Natural killer cell treated with Interleukin-12 subunit alpha and Interleukin-12 subunit beta and Interleukin-15 and Interleukin-18, amount 100 ng/mL, for 72 hours (primary cell): Measurements from ENCODE around the gene GPX2. TPM values are rescaled to one million over a fixed set of nuclear protein-coding genes. Genes with fewer than 3 reads are reported as not detected.

ENCODE experiments used
- ATAC-seq, 2 donors: fragments of 150-1000 bp; cut with Tn5 transposase in 1 of 2; sonication (Bioruptor Pico), chemical (Tn5 transposase) in 1 of 2; 2 replicates each; pipeline ENCODE4 v1.10.0; 2021
- DNase-seq: peaks from one replicate; pipeline ENCODE4 v3.0.0; 2022; ENCODE audit warnings: low spot score
- H3K27ac Mint-ChIP-seq, 2 donors: 1 replicate in 1 of 2; 2 replicates in 1 of 2; pipeline ENCODE4 v1.8.0; 2022; ENCODE audit warnings: mixed read lengths in 2 of 2, mild to moderate bottlenecking in 1 of 2, moderate library complexity in 1 of 2
- H3K27me3 Mint-ChIP-seq, 2 donors: 1 replicate in 1 of 2; 2 replicates in 1 of 2; pipeline ENCODE4 v1.8.0; 2022; ENCODE audit warnings: mixed read lengths in 2 of 2
- H3K36me3 Mint-ChIP-seq: one replicate; pipeline ENCODE4 v1.8.0; 2022; ENCODE audit warnings: mixed read lengths
- H3K4me1 Mint-ChIP-seq, 2 donors: 1 replicate in 1 of 2; 2 replicates in 1 of 2; pipeline ENCODE4 v1.8.0; 2022; ENCODE audit warnings: low read depth in 2 of 2, mixed read lengths in 2 of 2, mild to moderate bottlenecking in 1 of 2
- H3K4me3 Mint-ChIP-seq: one replicate; pipeline ENCODE4 v1.8.0; 2022; ENCODE audit warnings: mixed read lengths
- H3K9me3 Mint-ChIP-seq: 2 replicates; pipeline ENCODE4 v1.8.0; 2022; ENCODE audit warnings: mixed read lengths
- total RNA-seq, 2 donors: library from RNA; stranded (reverse); gene quantifications; one replicate each; pipeline ENCODE4 v1.2.3, GENCODE V29; 2022

GPX2 gene
- total RNA-seq, 2 donors from 2014 or later: not detected

DNA sequence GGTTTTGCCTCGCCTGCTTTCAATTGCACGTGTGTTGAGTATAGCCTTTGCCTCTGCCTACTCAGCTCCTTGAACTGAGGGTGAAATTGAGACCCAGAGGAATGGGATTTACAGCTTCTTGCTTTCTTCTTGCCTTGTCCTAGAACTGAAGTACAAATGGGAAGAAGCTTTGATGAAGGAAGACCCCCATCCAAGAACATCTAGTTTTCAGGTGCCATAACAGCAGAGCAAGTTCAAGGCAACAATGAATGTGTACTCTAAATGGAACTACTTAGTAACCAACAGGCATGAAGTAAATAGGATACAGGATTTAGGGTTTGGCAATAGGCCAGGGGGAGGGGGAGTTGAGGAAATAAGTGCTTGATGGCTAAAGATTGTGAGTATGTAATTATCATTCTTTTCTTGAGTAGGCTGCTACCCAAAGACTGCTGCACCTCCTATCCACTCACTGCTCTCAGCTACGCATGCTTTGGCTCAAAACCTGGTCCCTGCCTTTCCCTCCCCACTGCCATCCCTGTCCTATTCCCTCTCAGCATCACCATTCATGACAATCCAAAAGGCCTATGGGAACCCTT is 2.1 kb downstream of the GPX2 start:
- DNase-seq: no peak
- Mint-ChIP-seq H3K4me3 (no peak overlapping the region), H3K27me3 (no peaks in the 10 kb centered on the region), H3K36me3 (no peaks in the 10 kb centered on the region), H3K4me1 (peaks cover 25 to 31% of the 10 kb centered on the region in 2 donors), H3K27ac (peak overlapping the region in 1 of 2 donors; percentile 28), H3K9me3 (no peaks in the 10 kb centered on the region)
- ATAC-seq: no peak

DNA sequence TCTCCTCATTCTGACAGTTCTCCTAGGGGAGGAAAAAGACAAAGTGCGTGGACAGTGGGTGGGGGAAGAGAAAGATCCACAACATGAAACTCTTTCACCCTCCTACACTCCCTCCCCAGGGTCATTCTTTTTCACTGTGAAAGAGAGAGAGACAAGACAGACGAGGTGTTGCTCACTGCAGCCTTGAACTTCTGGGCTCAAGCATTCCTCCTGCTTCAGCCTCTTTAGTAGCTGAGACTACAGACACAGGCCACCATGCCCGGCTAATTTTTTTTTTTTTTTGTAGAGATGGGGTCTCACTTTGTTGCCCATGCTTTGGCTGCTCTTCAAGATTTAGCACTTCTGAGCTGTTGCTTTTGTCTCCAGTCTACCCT is 2.7 kb downstream of the GPX2 start:
- no peak for ATAC-seq
- H3K27me3 Mint-ChIP-seq: no peaks in the 10 kb centered on the region
- no peaks in the 10 kb centered on the region for H3K9me3 Mint-ChIP-seq
- H3K4me3 Mint-ChIP-seq: no peak overlapping the region
- H3K36me3 Mint-ChIP-seq: no peaks in the 10 kb centered on the region
- H3K4me1 Mint-ChIP-seq: peaks cover 30 to 37% of the 10 kb centered on the region in 2 donors
- DNase-seq: no peak
- peak overlapping the region in 1 of 2 donors; percentile 41 for H3K27ac Mint-ChIP-seq

DNA sequence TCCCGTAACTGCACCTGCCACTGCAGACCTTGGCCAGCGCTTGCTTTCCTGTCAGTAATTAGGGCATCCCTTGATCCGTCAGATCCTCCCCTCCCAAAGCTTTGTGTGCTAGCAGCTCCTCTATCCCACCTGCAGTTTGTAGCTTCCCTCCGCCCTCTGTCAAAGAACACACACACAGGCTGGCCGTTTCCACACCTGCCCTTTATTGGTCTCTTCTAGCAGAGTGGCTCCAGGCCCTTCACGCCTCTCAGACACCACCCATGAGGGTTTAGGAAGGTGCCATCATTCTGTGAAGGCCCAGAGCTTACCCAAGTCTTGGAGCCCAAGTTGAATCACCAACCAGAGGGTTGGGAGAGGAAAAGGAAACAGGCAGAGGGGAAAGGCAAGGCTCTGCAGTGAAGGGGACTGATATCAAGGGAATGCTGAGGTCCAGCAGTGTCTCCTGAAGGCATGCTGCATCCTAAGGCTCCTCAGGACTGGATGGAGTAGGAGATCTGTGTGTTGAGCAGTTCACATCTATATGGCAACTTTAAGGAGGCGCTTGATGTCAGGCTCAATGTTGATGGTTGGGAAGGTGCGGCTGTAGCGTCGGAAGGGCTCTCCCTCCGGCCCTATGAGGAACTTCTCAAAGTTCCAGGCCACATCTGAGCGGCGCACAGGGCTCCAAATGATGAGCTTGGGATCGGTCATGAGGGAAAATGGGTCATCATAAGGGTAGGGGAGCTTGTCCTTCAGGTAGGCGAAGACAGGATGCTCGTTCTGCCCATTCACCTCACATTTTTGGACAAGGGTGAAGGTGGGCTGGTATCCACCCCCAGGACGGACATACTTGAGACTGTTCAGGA is 3.4 kb downstream of the GPX2 start:
- Mint-ChIP-seq H3K36me3 (peaks cover 3% of the 10 kb centered on the region), H3K9me3 (no peaks in the 10 kb centered on the region), H3K27ac (peak overlapping the region in 1 of 2 donors; percentile 41), H3K4me1 (peaks cover 36 to 37% of the 10 kb centered on the region in 2 donors), H3K4me3 (no peak overlapping the region), H3K27me3 (no peaks in the 10 kb centered on the region)
- ATAC-seq (no peak), DNase-seq (no peak)

DNA sequence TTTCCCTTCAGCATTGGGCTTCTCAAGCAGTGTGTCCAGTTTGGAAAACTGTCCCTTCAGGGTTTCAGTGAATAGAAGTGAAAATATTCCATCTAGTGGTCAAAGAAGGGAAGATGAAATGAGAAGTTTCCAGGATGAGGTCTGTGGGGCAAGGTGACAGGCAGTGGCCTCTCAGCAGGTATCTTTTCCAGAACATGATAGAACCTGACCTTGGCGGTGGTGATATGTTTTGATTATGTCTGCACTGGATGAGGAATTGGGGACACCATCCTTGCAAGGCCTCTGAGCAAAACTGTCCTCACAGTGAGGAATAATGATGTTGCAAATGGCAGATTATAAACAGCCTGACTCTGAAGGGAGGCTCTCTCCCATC is 4.7 kb downstream of the GPX2 start:
- H3K36me3 Mint-ChIP-seq: peaks cover 4% of the 10 kb centered on the region
- no peak for ATAC-seq
- H3K27ac Mint-ChIP-seq: peak overlapping the region in 1 of 2 donors; percentile 49
- H3K4me3 Mint-ChIP-seq: no peak overlapping the region
- H3K4me1 Mint-ChIP-seq: peaks cover 25 to 26% of the 10 kb centered on the region in 2 donors
- no peaks in the 10 kb centered on the region for H3K9me3 Mint-ChIP-seq
- H3K27me3 Mint-ChIP-seq: no peaks in the 10 kb centered on the region
- DNase-seq: no peak

DNA sequence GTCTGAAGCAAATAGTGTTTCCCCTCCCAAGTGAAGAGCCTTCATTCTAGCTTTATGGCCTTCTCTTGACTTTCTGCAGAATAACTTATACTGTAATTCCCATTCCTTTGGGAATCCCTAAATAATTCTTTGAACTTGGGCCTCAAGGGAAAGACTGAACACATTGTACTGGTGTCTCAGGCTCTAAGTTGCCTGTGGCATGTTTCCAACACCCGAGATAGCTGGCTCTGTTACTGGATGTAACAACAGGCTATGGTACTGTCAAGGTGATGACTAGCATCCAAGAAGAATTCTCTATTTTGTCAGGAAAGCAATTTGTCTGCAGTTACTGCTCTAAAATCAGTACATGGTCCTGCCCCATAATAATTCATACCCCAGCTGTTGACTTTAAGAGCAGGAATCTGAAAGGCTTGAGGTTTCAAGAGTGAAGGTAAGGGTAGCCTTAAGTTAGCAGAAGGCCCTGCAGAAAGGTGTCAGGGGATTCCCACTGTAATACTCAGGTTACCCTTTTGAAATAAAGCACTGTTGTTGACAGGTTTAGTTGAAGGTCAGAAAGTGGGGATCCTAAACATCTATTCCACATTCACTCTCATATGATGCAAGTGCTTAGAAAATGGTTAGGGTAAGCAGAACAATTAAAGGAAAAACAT is 5.2 kb downstream of the GPX2 start:
- Mint-ChIP-seq H3K27me3 (no peaks in the 10 kb centered on the region), H3K36me3 (peaks cover 4% of the 10 kb centered on the region), H3K9me3 (no peaks in the 10 kb centered on the region), H3K4me1 (peaks cover 24% of the 10 kb centered on the region in 2 donors), H3K4me3 (no peak overlapping the region), H3K27ac (peak overlapping the region; percentile 66 to 95)
- ATAC-seq (no peak), DNase-seq (no peak)

DNA sequence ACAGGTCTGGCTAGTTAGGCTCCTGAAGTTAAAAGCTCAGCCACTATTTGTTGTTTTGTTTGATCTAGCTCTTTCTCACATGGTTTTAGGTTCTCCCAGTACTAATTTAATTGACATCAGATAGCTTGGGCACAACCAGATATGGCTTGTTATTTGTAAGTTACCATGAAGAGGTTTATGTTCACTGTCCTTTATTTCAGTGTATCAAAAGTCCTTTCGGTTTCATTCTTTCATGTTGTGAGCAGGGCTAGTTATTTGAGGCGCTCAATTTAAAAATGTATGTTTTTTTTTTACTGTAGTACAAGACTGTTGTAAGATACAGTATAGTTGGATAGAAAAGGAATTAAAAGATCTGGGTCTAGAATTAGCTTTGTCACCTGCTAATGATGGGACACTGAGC is 7.0 kb downstream of the GPX2 start:
- Mint-ChIP-seq H3K27me3 (no peaks in the 10 kb centered on the region), H3K36me3 (peaks cover 4% of the 10 kb centered on the region), H3K4me3 (peak overlapping the region; percentile 75), H3K4me1 (peaks cover 24% of the 10 kb centered on the region in 2 donors), H3K9me3 (no peaks in the 10 kb centered on the region), H3K27ac (peak overlapping the region; percentile 66 to 95)
- ATAC-seq (peak; percentile 46 to 70), DNase-seq (no peak)

DNA sequence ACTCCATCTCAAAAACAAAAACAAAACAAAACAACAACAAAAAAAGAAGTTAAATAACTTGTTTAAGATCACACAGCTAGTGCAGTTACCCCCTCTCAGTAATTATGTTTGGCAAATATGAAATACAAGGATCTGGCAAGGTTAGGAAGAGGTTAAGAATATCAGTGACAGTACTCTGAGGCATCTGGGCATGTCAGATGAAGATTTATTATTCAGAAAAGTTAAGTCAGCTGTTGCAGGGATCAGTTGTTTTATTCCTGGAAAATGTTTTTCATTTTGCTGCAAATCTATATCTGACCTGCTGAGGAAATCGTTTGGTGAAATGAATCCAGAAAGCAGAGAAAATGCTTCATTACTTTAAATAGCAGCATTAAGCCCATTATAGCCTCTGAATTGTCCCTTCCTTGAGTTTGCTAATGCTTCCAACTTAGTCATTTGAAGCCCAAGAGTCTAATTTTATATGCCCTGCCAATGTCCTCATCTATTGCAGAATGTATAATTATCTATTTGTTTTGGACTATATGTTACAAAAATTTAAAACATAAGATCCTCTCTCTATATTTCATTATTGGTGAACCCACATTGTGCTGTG is 8.1 kb downstream of the GPX2 start:
- peaks cover 24 to 26% of the 10 kb centered on the region in 2 donors for H3K4me1 Mint-ChIP-seq
- H3K4me3 Mint-ChIP-seq: peak overlapping the region; percentile 34
- H3K27me3 Mint-ChIP-seq: no peaks in the 10 kb centered on the region
- no peaks in the 10 kb centered on the region for H3K9me3 Mint-ChIP-seq
- H3K36me3 Mint-ChIP-seq: peaks cover 4% of the 10 kb centered on the region
- H3K27ac Mint-ChIP-seq: peak overlapping the region; percentile 66 to 95
- ATAC-seq: no peak
- no peak for DNase-seq

DNA sequence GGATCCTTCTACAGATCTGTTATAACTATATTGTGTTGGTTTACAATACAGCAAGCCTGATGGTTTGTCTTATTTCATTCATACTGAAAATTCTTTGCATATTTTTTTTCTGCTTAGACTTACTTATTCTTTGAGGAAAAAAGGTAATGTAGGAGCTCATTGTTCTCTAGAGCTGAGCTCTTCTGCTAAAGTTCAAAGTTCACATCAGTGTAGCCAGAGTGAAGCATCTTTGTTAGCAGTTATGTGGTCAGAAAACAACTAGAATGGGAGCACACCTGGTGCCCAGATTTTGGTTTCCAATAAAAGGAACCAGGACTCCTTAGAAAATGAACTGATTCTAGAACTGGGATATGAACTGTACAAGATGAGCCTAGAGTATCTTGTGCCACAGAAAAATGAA is 10.3 kb downstream of the GPX2 start:
- Mint-ChIP-seq H3K9me3 (no peaks in the 10 kb centered on the region), H3K4me3 (no peak overlapping the region), H3K36me3 (peaks cover 4% of the 10 kb centered on the region), H3K27me3 (no peaks in the 10 kb centered on the region), H3K27ac (no peak overlapping the region), H3K4me1 (peaks cover 15 to 20% of the 10 kb centered on the region in 2 donors)
- no peak for ATAC-seq
- DNase-seq: no peak

DNA sequence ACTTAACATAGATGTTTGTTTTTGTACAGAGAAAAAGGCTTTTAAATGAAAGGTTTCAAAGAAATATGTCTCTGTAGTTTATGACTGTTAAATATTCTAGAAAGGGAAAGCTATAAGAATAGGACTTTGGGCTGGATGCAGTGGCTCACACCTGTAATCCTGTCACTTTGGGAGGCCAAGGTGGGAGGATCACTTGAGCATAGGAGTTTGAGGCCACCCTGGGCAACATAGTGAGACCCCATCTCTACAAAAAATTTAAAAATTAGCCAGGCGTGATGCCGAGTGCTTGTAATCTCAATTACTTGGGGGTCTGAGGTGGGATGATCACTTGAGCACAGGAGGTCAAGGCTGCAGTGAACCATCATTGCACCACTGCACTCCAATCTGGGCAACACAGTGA is 11.4 kb downstream of the GPX2 start:
- Mint-ChIP-seq H3K4me1 (peaks cover 20 to 24% of the 10 kb centered on the region in 2 donors), H3K4me3 (no peak overlapping the region), H3K27ac (no peak overlapping the region), H3K9me3 (no peaks in the 10 kb centered on the region), H3K27me3 (no peaks in the 10 kb centered on the region), H3K36me3 (peaks cover 8% of the 10 kb centered on the region)
- ATAC-seq: no peak
- no peak for DNase-seq

DNA sequence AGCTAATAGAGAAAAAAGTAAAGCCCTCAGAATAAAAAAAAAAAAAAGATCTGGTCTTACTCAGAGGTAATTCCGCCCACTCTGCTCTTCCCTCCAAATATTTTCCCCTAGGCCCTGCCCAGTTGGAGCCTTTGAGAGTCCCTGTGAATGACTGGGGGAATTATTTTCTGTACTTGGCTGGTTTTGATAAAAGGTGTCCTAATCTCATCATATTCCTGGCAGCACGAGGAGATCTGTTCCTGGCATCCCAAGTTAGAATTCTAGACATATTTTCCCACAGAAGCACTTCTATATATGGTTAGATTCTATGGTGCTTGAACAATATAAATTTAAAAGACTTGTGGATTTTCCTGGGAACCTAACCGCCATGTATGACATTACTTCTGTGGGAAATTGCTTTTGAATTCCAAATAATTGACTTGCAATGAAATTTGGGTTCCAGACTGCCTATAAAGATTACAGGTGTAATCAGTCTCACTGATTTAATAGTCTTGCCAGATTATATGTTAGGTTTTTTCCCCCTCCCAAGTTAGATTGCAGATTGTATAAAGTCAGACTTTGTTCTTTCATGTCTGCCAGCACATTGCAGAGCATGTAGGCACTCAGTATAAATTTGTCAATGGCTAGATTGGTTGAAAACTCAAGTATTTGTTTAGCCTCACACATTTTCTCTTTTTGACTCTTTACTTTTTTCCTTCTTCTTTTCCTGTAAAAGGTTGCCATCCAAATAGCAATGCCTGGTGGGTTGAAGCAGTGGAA is 12.3 kb downstream of the GPX2 start:
- no peaks in the 10 kb centered on the region for H3K27me3 Mint-ChIP-seq
- H3K4me3 Mint-ChIP-seq: no peak overlapping the region
- no peak overlapping the region for H3K27ac Mint-ChIP-seq
- ATAC-seq: no peak
- no peak for DNase-seq
- H3K4me1 Mint-ChIP-seq: peaks cover 16 to 18% of the 10 kb centered on the region in 2 donors
- no peaks in the 10 kb centered on the region for H3K9me3 Mint-ChIP-seq
- peaks cover 8% of the 10 kb centered on the region for H3K36me3 Mint-ChIP-seq

DNA sequence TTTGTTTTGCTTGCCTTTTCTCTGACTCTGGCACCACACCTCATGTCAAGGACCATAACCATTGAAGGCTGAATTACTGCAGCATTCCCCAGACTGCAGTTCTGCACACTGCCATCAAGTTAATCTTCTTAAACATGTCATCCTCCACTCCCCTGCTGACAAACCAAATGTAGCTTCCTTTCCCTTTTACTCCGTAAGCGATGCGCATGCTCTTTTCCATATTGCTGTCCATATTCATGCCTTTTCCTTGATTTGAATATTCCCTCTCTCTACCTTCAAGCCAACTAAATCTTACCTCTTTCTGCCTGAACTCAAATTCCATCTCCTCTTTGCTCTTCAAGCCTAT is 13.6 kb downstream of the GPX2 start:
- H3K27ac Mint-ChIP-seq: no peak overlapping the region
- peaks cover 6 to 8% of the 10 kb centered on the region in 2 donors for H3K4me1 Mint-ChIP-seq
- peaks cover 10% of the 10 kb centered on the region for H3K36me3 Mint-ChIP-seq
- no peaks in the 10 kb centered on the region for H3K27me3 Mint-ChIP-seq
- no peak for DNase-seq
- no peak for ATAC-seq
- H3K4me3 Mint-ChIP-seq: no peak overlapping the region
- H3K9me3 Mint-ChIP-seq: no peaks in the 10 kb centered on the region

DNA sequence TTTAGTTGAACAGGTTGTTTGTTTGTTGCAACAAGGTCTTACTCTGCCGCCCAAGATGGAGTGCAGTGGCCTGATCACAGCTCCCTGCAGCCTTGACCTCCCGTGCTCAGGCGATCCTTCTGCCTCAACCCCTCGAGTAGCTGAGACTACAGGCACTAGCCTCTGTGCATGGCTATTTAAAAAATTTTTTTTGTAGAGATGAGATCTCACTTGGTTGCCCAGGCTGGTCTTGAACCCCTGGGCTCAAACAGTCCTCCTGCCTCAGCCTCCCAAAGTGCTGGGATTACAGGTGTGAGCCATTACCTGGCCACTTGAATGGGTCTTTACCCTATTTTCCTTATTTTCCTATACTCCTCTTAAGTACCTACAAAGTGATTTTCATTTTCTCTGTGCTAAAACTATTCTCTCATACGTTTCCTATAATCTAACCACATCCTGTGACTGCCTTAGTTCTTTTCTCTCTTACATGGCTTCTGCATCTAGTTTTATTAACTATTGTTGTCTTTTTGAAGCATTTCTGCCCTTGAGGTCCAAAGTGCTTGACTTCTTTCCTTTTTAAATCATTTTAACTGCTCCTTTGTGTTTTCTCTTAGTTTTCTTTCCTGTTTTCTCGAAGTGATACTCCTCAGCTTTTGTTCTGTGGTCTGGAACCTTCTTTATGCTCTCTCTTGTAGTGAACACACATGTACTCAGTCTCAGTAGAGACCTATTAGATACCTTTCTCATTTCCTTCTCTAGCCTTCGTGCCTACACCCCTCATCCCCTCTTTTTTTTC is 14.1 kb downstream of the GPX2 start:
- ATAC-seq (peak; percentile 65 to 68), DNase-seq (no peak)
- Mint-ChIP-seq H3K27ac (no peak overlapping the region), H3K27me3 (no peaks in the 10 kb centered on the region), H3K9me3 (no peaks in the 10 kb centered on the region), H3K36me3 (peaks cover 10% of the 10 kb centered on the region), H3K4me1 (peaks cover 6 to 8% of the 10 kb centered on the region in 2 donors), H3K4me3 (no peak overlapping the region)

DNA sequence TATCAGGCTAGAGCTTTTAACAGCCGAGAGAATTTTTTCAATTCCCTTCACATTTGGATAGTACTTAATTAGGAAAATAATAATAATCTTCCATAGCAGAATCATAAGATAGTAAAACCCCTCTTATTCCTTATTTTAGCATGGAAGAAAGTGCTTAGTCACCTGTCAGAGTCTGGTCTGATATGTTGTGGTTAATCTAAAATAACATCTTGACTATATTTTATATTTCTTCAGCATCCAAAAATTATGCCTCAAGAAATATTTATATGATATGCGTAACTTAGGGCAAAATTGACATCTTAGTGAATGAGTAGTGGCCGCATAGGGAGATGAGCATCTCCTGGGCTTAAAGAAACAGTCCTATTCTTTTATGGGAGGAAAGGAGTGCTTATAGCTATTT is 15.5 kb downstream of the GPX2 start:
- Mint-ChIP-seq H3K27me3 (no peaks in the 10 kb centered on the region), H3K9me3 (no peaks in the 10 kb centered on the region), H3K4me3 (no peak overlapping the region), H3K27ac (no peak overlapping the region), H3K4me1 (peaks cover 6 to 8% of the 10 kb centered on the region in 2 donors), H3K36me3 (peaks cover 10% of the 10 kb centered on the region)
- DNase-seq (no peak), ATAC-seq (no peak)
